OCI-M1 (cell line): ENCODE results near the gene AMPD1.
A peak's percentile ranks its signal among the peaks of the same experiment; 100 is the strongest.

Source experiments
- DNase-seq: peaks from one replicate; lab custom pipeline; 2025; lab: John Stamatoyannopoulos, UW

The AMPD1 gene

DNA sequence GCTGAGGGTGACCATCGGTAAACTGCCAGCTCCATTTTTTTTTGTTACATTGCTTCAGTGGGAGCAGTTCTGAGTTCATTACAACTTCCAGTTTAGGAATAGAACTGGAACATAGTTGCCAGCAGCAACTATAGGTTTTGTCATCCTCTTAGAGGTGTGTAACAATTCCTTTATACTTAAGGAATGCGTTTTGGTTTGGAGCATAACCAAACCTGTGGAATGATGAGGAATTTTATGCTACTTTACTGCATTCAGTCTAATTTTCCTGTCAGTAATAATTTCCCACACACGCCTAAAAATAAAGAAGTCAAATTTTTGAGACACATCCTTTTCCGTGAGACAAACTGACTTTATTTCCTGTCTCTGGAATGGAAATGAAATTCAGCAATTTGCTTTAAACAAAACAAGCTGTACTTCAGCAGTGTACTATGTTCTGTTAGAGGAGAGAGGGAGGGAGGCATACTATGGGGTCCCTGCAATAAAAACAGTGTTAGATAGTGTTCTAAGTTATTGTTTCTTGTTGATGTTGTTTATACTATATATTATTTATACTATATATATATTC is 4.8 kb upstream of the AMPD1 start:
- DNase-seq: no peak

DNA sequence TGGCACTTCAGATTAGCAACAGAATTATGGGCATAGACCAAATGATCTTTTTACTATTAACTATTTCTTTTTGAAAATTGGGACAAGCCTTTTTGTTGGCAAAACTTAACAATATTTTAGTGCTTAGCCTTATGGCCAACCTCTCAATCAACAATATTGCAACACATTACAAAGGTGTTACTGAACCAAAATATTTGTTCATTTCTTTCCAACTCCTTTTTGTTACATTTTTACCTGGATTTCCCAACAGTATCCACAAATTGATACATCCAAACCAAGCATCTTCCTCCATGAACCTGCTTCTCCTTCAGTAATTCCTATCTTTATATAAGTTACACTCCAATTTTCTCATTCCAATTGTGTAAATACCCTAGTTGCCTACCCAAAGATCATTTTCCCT is 1.5 kb upstream of the AMPD1 start:
- DNase-seq: no peak

GRCh38 chr1:114694540-114695310 is 621 bp downstream of the AMPD1 start:
- no peak for DNase-seq

- DNase-seq: no peak
These were observed 2.4 kb downstream of the AMPD1 start for GRCh38 chr1:114692947-114693346.

- DNase-seq: no peak
These were observed 4.3 kb downstream of the AMPD1 start for GRCh38 chr1:114691061-114691460.

DNA sequence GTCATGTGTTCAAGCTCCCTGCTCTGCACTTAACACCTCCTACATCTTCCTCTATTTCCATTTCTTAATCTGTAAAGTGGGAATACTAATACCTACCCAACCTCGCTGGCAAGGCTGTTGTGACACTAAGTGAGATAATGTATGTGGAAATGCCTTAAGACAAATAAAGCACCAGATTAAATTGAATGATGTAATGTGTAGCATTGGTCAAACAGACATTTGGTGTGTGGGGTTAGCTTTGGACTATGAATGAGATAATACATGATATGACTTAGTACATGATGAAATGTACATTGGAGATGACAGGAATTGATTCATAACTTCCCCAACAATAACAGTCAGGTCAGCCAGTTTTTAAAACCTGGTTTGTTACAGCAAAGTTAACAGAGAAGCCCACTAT is 5.2 kb downstream of the AMPD1 start:
- peak; percentile 35 for DNase-seq

DNA sequence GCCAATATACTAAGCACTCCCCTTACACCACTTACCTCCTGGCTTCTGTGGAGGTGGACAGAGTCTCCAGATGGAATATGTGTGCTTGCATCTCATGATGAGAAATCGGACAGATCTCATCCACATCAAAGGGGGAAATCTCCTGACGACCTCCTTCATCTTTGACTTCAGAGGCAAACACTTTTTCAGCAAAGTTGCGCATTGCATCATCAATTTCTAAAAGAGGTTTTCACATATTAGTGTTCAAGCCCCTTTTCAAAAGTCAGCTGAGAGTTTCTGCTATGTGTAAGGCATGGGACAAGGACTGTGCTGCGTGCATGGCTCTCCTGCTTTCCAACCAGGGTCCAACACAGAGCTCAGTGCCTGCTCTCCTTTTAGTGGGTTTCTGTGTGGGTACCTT is 6.8 kb downstream of the AMPD1 start:
- DNase-seq: no peak

GRCh38 chr1:114685851-114686250 is 9.5 kb downstream of the AMPD1 start:
- no peak for DNase-seq

DNA sequence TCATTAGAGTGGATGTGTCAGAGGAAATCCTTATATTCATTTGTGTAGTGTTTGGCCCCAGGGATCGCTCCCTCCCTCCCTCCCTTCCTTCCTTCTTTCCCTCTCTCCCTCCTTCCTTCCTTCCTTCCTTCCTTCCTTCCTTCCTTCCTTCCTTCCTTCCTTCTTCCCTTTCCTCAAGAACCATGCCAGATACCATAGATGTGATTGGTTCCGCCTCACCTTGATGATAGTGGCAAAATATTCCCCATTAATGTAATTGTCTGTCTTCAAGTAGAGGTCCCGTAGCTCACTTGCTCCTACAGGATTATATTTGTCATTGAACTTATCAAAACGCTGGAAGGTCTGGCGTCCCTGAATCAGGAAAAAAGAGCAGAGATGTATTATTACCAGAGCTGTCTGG is 17.7 kb downstream of the AMPD1 start:
- no peak for DNase-seq

DNA sequence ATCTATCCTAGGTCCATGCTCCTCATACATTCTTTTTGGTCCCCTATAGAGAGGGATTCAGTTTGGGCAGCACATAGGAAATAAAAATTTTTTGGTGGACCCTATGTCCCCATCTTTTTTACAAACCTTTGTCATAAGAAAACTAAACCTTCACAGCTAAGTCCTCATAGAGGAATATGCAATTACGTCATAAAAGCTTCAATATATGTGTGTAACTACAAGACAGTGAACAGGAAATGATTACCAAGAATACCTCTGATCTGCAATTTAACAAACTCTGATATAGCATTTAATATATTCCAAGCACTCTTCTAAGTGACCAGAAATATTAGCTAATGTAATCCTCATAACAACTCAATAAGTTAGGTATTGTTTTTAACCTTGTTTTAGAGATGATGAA is 19.2 kb downstream of the AMPD1 start:
- DNase-seq: no peak

DNA sequence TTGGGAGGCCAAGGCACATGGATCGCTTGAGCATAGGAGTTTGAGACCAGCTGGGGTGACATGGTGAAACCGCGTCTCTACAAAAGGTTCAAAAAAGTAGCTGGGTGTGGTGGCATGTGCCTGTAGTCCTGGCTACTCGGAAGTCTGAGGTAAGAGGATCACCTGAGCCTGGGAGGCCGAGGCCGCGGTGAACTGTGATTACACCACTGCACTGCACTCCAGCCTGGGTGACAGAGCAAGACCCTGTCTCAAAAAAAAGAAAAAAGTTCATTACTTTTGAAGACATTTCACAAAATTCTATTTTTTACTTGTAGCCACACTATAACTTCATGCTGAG is 23.4 kb downstream of the AMPD1 start:
- DNase-seq: no peak

- peak; percentile 42 for DNase-seq
These were observed 24.1 kb downstream of the AMPD1 start for GRCh38 chr1:114671011-114671938.

- peak; percentile 89 for DNase-seq
These were observed 25.0 kb downstream of the AMPD1 start for GRCh38 chr1:114670083-114671010.

DNA sequence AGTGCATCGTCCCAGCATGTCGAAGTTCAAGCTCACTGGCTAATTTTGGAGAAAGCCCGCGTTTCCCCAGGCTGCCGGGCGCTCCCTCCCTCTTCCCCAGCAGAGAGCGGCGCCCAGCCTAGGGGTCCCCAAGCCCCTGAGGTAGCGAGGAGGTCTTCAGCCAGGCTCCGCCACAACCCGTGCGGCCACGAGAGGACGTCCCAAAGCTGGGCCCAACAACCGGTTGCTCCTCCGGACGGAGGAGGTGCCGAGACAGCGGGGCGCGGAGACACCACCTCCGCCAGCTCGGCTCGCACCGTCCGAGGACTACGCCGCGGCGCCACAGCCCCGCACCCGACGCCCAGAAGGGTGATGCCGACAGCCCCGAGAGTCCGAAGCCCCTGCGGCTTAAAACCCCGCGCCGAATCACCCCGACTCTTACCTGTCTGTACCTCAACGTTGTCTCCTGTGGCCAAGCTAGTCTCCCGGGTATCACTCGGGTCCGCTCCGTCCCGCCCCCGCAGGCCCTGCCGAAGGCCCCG is 25.7 kb downstream of the AMPD1 start, which contains the start of gene DENND2C:
DENND2C (minus strand) TSS at position 488 of the 521 bp plus-strand sequence. CDS start 44,065 bp downstream, outside the sequence.
- no peak for DNase-seq

DNA sequence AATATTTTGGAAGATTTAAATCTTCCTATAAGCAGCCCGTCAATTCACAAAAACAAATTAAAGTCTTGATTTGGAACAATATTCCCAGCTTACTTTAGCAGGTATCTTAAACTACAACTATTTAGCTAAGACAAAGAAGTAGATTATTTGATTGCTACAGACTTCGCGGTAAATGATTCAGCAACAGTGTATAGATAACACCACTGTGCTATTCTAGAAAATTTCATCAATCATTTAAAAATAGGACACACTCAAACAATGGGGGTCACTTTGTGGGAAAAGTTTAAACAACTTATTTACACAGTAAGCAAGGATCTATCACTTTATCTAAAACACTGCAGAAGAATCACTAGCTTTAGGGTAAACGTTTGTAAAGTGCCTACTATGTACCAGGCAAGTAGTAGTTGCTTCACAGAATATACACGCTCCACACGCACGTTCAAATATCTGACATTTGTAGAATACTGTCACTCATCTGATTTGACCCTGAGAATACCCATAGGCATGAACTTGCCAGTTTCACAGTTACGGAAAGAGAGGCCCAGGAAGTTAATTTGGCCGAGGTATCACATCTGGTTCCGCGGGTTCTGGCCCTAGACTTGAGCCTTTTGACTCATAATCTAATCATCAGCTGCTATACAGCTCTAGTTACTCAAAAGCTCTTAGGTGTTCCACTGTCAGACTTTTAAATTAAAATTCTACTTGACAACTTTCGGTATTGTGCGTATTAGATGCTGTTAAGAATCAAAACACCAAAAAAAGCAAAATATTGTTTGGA is 26.4 kb downstream of the AMPD1 start:
- no peak for DNase-seq

- no peak for DNase-seq
These were observed 27.0 kb downstream of the AMPD1 start for GRCh38 chr1:114668373-114668772.

GRCh38 chr1:114666954-114667353 is 28.4 kb downstream of the AMPD1 start:
- DNase-seq: no peak

DNA sequence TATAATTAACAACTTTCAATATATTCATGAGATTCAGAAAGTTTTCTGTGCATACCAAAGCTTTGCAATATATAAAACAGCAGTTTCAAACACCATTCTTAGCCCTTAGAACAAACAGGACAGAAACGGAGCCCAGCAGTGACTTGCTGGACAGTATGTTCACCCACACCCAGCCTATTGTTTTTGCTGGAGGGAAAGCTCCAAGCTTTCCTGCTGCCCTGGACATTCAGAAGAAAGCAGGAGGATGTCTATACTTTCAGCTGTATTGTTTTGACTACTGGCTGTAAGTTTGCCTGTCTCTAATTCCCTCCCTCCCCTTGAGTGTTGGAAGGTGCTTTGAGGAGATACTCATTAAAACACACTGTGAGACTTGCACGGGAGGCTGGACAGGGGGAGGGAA is 35.1 kb downstream of the AMPD1 start:
- no peak for DNase-seq

DNA sequence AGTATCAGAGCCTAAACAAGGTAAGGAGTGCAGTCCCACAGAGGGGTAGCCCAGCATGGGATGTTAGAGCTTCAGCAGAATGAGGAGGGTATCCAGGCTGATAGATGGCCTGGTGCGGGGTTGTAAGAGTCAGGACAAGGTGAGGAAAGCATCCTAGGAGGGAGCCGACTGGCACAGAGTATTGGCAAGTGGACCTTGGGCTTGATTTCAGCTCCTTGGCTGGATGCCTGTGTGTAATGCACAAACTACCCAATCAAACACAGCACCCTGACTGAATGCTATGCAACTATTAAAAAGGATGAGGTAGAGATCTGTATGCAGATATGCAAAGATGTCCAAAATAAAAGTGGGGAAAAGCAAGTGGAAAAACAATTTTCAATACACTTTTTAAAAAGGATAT is 43.5 kb downstream of the AMPD1 start:
- DNase-seq: no peak

- DNase-seq: peak; percentile 6
These were observed 46.8 kb downstream of the AMPD1 start for GRCh38 chr1:114648503-114648902.

DNA sequence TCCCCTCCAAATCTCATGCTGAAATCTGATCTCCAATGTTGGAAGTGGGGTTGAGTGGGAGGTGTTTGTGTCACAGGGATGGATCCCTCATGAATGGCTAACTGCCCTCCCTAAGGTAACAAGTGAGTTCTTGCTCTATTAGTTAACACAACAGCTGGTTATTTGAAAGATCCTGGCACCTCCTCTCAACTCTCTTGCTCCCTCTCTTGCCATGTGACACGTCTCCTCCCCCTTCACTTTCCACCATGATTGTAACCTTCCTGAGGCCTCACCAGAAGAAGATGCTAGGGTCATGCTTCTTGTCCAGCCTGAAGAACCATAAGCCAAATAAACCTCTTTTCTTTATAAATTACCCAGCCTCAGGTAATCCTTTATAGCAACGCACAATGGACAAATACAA is 54.0 kb downstream of the AMPD1 start:
- no peak for DNase-seq
